ENCODE data around the gene KIAA0930. TPM values are rescaled to one million over a fixed set of nuclear protein-coding genes. Genes with fewer than 3 reads are reported as not detected.
"Not testable (repeated sequence)": the region's sequence is repeated elsewhere in the genome, so short reads cannot be mapped to it uniquely, and the experiment has no call there.

The KIAA0930 gene
- total RNA-seq, 1 donor from 2014 or later, result 73.9 TPM

DNA sequence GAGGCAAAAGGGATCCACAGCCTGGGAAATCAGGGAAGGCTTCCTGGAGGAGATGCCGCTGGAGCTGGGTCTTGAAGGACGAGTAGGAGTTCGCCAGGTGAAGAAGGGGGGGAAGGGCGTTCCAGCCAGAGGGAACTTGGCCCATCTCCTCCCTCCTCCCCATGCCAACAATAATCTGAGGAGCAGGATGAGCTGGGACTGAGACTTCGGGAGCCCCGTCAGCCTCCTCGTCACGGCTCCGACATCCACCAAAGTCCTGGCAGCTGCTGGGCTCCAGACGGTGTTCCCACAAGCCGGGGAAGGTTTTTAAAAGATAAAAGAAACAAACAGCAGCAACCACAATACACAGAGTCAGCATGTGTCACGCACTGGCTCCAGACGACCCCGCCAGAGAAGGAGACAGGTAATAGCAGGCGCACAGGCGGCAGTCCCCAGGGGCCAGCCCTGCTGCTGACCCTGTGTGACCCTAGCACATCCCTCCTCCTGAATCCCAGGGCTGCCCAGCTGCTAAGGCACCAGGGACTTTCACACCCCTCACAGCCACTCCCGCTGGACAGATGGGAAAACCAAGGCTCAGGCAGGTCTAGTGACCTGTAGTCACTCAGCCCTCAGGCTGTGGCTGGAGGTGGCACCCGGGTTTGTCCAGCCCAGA is 39.7 kb downstream of the KIAA0930 start:
- no peak for DNase-seq

DNA sequence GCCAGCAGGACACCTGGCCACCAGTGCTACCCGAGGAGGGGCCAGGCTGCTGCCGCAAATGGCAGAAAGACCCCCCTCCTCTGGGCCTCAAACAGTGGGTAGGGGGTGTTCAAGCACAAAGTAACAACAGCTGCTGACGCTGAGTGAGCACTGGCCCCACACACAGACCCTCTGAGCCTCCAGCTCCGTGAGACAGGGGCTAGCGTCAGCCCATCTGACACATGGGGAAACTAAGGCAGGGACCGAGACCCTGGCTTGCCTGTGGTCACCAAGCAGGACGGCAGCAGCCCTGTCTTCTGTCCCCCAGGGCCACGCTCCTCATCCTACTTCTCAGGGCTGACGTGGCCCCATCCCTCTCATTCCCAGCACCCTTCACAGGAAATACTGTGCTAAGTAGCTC is 40.5 kb downstream of the KIAA0930 start:
- DNase-seq, result no peak

- DNase-seq, result no peak
These were observed 41.0 kb downstream of the KIAA0930 start for GRCh38 chr22:45199723-45200122.

GRCh38 chr22:45198463-45198795 is 42.3 kb downstream of the KIAA0930 start:
- no peak for DNase-seq

- DNase-seq, result no peak
These were observed 42.9 kb downstream of the KIAA0930 start for GRCh38 chr22:45197606-45198462.

DNA sequence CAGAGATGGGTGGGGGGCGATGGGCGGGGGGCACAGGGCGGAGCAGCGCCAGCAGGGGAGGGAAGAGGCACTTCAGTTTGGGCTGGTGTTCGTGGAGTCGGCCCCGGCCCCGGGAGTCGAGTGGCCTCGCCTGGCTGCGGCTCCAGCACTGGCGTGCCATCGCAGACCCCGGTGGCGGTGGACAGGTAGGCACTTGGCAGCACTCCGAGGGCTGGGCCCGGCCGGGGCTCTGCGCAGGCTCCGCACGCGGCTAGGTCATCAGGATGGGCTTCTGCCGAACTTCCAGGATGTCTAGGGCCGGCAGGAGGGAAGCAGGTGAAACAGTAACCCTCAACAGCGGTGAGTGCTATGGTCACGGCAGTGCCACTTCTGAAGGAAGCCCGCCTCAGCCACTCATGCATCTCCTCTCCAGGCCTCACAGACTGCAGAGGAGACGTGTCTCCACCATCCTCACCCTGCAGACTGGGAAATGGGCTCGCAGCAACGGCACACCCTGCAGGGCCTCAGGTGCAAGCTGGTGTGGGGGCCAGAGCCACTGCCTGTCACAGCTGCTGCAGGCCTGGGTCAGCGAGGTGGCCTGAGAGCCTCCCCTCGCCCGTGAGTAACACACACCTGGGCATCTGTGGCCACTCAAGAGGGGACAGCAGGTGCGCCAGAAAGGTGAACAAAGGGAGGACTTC is 43.6 kb downstream of the KIAA0930 start:
- DNase-seq, result no peak

DNA sequence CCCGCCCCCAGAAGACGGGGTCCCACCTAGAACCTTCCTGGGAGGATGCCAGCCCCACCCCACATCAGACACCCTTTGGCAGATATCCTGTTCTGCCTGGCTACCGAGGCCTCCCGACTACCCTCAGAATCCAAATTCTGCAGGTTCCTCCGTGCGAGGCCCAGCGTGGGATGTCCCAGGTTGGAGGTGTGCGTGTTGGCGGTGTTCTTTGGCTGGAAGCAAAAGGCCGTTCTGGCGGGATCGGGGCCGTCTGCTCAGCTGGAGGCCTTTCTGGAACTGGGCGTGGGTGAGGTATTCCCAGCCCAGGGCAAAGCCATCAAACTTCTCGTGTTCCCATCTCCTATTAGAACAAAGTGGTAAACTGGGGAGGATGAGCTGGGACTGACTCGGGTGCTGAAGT is 44.4 kb downstream of the KIAA0930 start:
- DNase-seq, result no peak

- DNase-seq, result no peak
These were observed 45.1 kb downstream of the KIAA0930 start for GRCh38 chr22:45195616-45196015.

DNA sequence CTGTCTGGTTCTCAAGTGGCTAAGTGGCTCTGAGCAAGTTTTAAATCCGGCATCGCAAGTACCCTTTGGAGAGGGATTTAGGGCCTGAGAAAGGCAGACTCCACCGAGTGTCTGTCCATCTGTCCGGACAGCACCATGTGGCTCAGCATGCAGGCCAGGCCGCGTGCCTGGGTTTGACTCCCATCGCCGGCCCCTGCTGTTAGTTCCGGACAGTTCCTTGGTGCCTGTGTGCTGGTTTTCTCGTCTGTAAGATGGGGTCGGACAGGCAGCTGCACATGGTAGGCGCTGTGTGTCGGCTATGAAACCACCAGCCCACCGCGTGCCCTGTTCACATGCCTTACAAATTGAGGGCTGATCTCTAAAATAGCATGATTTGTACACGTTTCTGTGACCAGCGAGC is 46.0 kb downstream of the KIAA0930 start:
- DNase-seq, result no peak

DNA sequence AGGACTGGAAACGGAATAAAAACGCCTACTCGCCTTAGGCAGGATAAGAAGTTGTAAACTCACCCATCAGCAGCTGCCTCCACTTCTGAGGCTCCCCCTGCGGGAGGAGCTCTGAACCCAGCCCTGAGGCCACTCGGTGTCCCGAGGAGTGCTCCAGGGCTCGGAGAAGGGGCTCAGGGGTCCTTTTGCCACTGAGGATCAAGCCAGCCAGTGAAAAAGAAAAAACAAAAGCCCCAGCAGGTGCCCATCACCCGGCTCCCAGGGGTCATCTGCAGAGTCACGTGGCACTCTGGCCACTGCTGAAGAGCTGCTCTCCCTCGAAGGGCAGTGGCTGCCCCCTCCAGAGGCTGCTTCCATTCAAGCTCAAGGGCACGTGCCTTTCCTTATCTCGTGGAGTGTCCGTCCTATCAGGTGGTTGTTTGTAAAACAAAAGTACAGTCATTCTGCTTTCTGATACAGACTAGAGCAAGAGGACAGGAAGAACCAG is 48.0 kb downstream of the KIAA0930 start:
- no peak for DNase-seq

DNA sequence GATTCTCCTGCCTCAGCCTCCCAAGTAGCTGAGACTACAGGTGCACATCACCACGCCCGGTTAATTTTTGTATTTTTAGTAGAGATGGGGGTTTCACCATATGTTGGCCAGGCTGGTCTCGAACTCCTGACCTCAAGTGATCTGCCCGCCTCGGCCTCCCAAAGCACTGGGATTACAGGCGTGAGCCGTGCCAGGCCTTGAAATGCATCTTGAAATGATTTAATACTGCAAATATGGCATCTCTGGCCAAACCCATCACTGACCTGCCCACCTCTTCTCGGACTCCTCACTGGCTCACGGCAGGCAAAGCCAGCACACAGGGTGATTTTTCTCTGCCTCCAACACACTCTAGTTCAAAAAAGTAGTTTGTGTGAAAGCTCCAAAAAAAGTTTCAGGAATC is 48.9 kb downstream of the KIAA0930 start:
- DNase-seq, result not testable (repeated sequence)

GRCh38 chr22:45190202-45190872 is 50.4 kb downstream of the KIAA0930 start:
- no peak for DNase-seq

DNA sequence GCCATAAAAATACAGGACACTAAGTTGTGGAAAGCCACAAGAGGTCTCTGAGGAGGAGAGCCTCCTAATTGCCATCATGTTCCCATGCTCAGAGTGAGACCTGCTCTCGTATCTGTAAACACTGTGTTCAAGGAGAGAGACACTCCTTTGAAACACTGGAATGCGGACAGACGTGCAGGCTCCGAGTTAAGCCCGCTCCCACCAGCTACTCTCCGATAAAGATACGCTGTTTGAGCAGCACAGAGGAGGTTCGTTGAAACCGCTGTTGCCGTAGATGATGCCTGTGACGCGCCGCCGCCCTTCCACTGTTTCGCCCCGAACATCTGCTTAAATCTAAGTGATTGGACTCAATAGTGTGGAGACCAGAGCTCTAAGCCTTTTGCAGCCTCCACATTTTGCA is 51.9 kb downstream of the KIAA0930 start:
- DNase-seq, result no peak

GRCh38 chr22:45187891-45188290 is 52.8 kb downstream of the KIAA0930 start:
- peak; percentile 56 for DNase-seq

DNA sequence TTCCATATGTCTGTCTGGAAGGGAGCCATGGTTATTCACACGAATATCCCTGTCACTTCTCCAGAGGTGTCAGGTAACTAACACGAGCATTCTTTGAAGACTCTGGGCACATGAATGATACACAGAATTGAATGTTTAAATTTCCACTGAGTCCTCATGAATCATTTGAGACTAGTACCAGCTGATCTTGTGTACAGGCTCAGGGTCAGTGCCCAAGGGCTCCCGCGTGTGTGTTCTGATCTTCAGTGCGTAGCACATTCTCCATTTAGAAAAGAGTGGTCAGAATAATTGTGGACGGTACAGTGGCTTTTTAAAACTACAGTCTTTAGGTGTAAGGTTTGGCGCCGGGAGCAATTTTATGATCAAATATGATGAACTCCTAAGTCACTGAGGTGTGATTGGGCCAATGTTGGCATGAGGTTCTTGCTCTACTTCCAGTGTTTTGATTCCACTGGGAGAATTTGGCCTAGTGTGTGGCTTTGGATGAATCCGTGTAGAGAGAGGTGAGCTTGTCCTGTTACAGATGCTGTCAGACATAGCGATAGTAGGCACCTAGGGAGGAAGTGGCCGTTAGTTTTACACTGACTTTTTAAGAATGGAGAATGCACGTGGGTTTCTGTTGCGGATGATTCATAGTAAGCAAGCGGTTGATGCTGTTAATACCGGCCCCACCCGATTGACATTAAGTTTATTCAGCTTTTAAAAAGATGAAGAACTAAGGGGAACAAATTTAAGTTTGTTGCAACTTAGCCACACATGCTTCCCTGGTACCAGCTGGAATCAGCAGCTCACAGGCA is 54.8 kb downstream of the KIAA0930 start:
- DNase-seq, result no peak

GRCh38 chr22:45183974-45184373 is 56.7 kb downstream of the KIAA0930 start:
- no peak for DNase-seq

GRCh38 chr22:45181766-45182165 is 58.9 kb downstream of the KIAA0930 start:
- DNase-seq, result peak; percentile 37

- DNase-seq, result no peak
These were observed 59.5 kb downstream of the KIAA0930 start for GRCh38 chr22:45181240-45181639.

- no peak for DNase-seq
These were observed 60.5 kb downstream of the KIAA0930 start for GRCh38 chr22:45180146-45180679.

- no peak for DNase-seq
These were observed 61.2 kb downstream of the KIAA0930 start for GRCh38 chr22:45179276-45180049.

Data from dermis blood vessel endothelial cell (primary cell).